Measurements from ENCODE around the gene PIRT. TPM values are rescaled to one million over a fixed set of nuclear protein-coding genes. Genes with fewer than 3 reads are reported as not detected.

PIRT gene
- total and polyA plus RNA-seq, 8 donors: 0.04 to 0.22 (median 0.05) TPM; not detected in 2

DNA sequence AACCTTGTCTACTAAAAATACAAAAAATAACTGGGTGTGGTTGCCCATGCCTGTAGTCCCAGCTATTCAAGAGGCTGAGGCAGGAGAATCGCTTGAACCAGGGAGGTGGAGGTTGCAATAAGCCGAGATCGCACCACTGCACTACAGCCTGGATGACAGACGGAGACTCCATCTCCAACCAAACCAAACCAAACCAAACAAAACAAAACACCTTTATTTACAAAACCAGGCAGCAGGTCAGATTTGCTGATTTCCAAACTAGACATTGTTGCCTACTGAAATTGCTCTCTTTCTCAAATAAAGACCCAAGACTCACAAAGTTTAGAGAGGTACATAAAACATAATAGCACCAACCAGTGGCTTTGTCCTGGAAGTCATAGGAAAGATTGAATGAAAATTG, 28.3 kb downstream of the PIRT start:
- Histone ChIP-seq H3K9me3 (no peaks in the 10 kb centered on the region), H3K27me3 (no peaks in the 10 kb centered on the region), H3K4me3 (no peak overlapping the region), H3K36me3 (no peaks in the 10 kb centered on the region), H3K4me1 (no peaks in the 10 kb centered on the region), H3K27ac (no peak overlapping the region)
- TF ChIP-seq, protein P1, sequence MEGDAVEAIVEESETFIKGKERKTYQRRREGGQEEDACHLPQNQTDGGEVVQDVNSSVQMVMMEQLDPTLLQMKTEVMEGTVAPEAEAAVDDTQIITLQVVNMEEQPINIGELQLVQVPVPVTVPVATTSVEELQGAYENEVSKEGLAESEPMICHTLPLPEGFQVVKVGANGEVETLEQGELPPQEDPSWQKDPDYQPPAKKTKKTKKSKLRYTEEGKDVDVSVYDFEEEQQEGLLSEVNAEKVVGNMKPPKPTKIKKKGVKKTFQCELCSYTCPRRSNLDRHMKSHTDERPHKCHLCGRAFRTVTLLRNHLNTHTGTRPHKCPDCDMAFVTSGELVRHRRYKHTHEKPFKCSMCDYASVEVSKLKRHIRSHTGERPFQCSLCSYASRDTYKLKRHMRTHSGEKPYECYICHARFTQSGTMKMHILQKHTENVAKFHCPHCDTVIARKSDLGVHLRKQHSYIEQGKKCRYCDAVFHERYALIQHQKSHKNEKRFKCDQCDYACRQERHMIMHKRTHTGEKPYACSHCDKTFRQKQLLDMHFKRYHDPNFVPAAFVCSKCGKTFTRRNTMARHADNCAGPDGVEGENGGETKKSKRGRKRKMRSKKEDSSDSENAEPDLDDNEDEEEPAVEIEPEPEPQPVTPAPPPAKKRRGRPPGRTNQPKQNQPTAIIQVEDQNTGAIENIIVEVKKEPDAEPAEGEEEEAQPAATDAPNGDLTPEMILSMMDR (IDR thresholded peaks at IDR 0.05): no peak
- ATAC-seq: no peak
- intact Hi-C loops (cut with DNase I): no loop called here
- DNase-seq: no peak

DNA sequence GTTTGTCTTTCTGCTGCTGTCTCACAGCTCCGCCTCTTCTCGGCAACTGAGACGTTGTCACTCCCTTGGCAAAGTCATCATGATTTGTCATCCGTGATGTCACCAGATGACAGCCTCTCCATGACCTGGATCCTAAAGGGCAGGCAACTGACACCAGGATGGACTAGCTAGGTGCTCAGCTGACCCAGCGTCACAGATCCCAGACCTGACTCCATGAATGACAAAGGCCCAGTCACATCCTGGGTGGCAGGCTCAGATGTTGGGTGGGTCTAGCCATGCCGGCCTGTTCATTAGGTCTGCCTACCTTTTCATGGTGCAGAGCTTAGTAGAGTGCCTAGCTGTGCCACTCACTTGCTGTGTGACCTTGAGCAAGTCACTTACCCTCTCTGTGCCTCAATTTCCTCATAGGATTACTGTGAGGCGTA, 30.2 kb downstream of the PIRT start:
- no peaks in the 10 kb centered on the region for H3K4me1 ChIP-seq
- no peaks in the 10 kb centered on the region for H3K36me3 ChIP-seq
- DNase-seq (no peak), ATAC-seq (no peak)
- intact Hi-C loops (cut with DNase I): no loop called here
- no peaks in the 10 kb centered on the region for H3K9me3 ChIP-seq
- H3K4me3 ChIP-seq: no peak overlapping the region
- H3K27me3 ChIP-seq: no peaks in the 10 kb centered on the region
- TF ChIP-seq, protein P1 (IDR thresholded peaks at IDR 0.05): no peak
- H3K27ac ChIP-seq: no peak overlapping the region

DNA sequence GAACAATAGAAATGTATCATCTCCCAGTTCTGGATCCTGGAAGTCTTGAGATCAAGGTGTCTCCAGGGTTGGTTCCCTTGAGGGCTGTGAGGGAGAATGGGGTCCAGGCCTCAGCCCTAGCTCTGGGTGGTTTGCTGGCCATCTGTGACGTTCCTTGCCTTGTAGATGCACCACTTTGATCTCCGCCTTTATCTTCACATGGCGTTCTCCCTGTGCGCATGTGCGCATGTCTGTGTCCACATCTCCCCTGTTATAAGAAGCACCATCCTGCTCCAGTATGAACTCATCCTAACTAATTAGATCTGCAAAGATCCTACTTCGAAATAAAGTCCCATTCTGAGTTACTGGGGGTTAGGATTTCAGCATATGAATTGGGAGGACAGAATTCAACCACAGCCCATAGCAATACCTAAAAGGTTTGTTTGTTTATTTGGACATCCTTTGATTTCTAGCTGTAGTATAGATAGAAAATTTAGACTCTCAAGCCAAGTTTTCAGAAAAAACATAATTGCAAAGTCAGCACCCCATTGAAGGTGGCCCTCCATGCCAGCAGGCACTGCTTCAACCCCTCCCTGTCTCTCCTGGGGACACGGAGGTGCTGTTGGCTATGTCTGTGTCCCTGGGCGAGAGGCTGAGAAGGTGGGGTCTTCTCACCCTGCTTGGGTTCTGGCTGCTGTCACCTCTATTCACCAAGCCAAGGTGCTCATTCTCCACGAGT, 31.2 kb downstream of the PIRT start:
- intact Hi-C loops (cut with DNase I): no loop called here
- TF ChIP-seq, protein P1 (IDR thresholded peaks at IDR 0.05): no peak
- ATAC-seq: no peak

DNA sequence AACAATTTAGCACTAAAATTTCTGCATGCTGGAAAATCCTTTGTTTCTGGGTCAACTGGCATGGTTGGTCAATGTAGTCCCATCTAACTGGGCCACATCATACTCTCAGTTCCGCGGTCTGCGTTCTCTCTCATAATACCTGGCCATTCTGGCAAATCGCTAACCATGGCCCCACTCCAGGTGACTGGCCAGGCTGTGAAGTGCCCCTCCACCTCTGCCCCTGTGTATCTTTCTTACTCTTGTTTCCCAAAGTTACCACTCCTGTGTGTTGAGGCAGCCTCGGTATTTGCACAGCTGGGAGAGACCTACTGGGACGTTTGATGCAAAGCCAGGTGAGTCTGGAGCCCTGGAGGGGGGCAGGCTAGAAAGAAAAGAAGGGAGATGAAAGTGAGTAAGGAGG, 32.0 kb downstream of the PIRT start:
- Histone ChIP-seq H3K27me3 (no peaks in the 10 kb centered on the region), H3K9me3 (no peaks in the 10 kb centered on the region), H3K4me3 (no peak overlapping the region), H3K27ac (no peak overlapping the region), H3K36me3 (no peaks in the 10 kb centered on the region), H3K4me1 (no peaks in the 10 kb centered on the region)
- DNase-seq: no peak
- ATAC-seq: peak; percentile 56
- TF ChIP-seq, protein P1 (IDR thresholded peaks at IDR 0.05): no peak
- intact Hi-C loops (cut with DNase I): no loop called here

More for the DNA sequence above, 31.2 kb downstream of the PIRT start:
- Histone ChIP-seq H3K9me3 (no peaks in the 10 kb centered on the region), H3K4me3 (no peak overlapping the region), H3K27ac (no peak overlapping the region), H3K27me3 (no peaks in the 10 kb centered on the region), H3K36me3 (no peaks in the 10 kb centered on the region), H3K4me1 (no peaks in the 10 kb centered on the region)
- no peak for DNase-seq

DNA sequence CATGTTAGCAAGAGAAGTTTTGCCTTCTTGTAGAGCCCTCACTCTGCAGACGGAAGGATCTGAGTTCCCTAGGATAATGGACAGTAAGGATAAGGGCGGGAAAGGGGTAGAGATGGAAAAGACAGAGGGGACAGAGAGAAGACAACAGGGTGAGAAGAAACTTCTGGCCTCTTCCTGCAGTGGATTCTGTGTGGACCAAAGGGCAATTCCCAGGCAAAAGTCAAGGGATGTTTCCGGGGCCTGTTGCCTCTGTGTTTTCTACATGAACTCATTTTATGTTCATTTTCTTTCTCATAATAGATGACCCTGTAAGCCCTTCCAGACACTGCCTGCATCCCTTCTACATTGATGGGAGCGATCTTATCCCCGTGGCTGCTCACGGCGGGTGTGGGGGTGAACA, 33.3 kb downstream of the PIRT start:
- H3K27me3 ChIP-seq: no peaks in the 10 kb centered on the region
- H3K4me3 ChIP-seq: no peak overlapping the region
- no peaks in the 10 kb centered on the region for H3K9me3 ChIP-seq
- H3K36me3 ChIP-seq: no peaks in the 10 kb centered on the region
- ATAC-seq: no peak
- no peaks in the 10 kb centered on the region for H3K4me1 ChIP-seq
- intact Hi-C loops (cut with DNase I): no loop called here
- TF ChIP-seq, protein P1 (IDR thresholded peaks at IDR 0.05): no peak
- no peak for DNase-seq
- H3K27ac ChIP-seq: no peak overlapping the region
